Kidney tubule cell (primary cell): ENCODE results near the gene FAH.

Experiments used
- DNase-seq: peaks from one replicate; pipeline ENCODE4 v3.0.0-alpha.2; 2018; ENCODE audit warnings: low spot score

The FAH gene

GRCh38 chr15:80151576-80151975 is 1.2 kb upstream of the FAH start:
- no peak for DNase-seq

GRCh38 chr15:80152180-80152895 is 461 bp upstream of the FAH start:
- peak; percentile 90 for DNase-seq

GRCh38 chr15:80153900-80154299 is 1.1 kb downstream of the FAH start:
- DNase-seq = no peak

- no peak for DNase-seq
These were observed 1.5 kb downstream of the FAH start for GRCh38 chr15:80154336-80154735.

- no peak for DNase-seq
These were observed 2.2 kb downstream of the FAH start for GRCh38 chr15:80155001-80155377.

GRCh38 chr15:80155378-80156175 is 2.8 kb downstream of the FAH start:
- DNase-seq = peak; percentile 83

GRCh38 chr15:80156176-80156720 is 3.4 kb downstream of the FAH start:
- DNase-seq = no peak

- no peak for DNase-seq
These were observed 4.4 kb downstream of the FAH start for GRCh38 chr15:80157215-80157614.

GRCh38 chr15:80159301-80159700 is 6.5 kb downstream of the FAH start:
- DNase-seq = no peak

- DNase-seq = peak; percentile 85
These were observed 7.2 kb downstream of the FAH start for GRCh38 chr15:80159811-80160569.

GRCh38 chr15:80160570-80161156 is 7.9 kb downstream of the FAH start:
- DNase-seq = peak; percentile 98

GRCh38 chr15:80161468-80162016 is 8.7 kb downstream of the FAH start:
- DNase-seq = no peak

- DNase-seq = no peak
These were observed 9.3 kb downstream of the FAH start for GRCh38 chr15:80162059-80162554.

GRCh38 chr15:80163217-80163616 is 10.4 kb downstream of the FAH start:
- no peak for DNase-seq

GRCh38 chr15:80163897-80164296 is 11.1 kb downstream of the FAH start:
- DNase-seq = no peak

GRCh38 chr15:80167936-80168335 is 15.1 kb downstream of the FAH start:
- DNase-seq = no peak

- no peak for DNase-seq
These were observed 15.6 kb downstream of the FAH start for GRCh38 chr15:80168421-80168820.

- DNase-seq = no peak
These were observed 17.1 kb downstream of the FAH start for GRCh38 chr15:80169768-80170357.

GRCh38 chr15:80170596-80170995 is 17.8 kb downstream of the FAH start:
- no peak for DNase-seq

GRCh38 chr15:80171787-80172186 is 19.0 kb downstream of the FAH start:
- no peak for DNase-seq

- no peak for DNase-seq
These were observed 19.6 kb downstream of the FAH start for GRCh38 chr15:80172401-80172800.
